Coronary artery (tissue), 2 donors: ENCODE data around the gene HMGXB3.
"Not testable (repeated sequence)": the region's sequence is repeated elsewhere in the genome, so short reads cannot be mapped to it uniquely, and the experiment has no call there.

Source experiments
- DNase-seq: peaks from one replicate; pipeline ENCODE4 v3.0.0-alpha.2; 2017; ENCODE audit warnings: low spot score
- H3K27ac ChIP-seq, 2 donors: fragments of 200-600 bp; sonication (generic); one replicate each; pipeline ENCODE4 v1.5.1; 2016 to 2019
- H3K4me3 ChIP-seq: fragments of 200-600 bp; sonication (generic); 2 replicates; pipeline ENCODE4 v1.5.1; 2016; ENCODE audit warnings: mild to moderate bottlenecking, moderate library complexity
- CTCF ChIP-seq: fragments of 200-600 bp; sonication (generic); IDR thresholded peaks from one replicate; pipeline ENCODE4 v1.5.1; 2019; ENCODE audit warnings: antibody characterized with exemption

The HMGXB3 gene

GRCh38 chr5:150044712-150045111, 44.2 kb downstream of the HMGXB3 start:
- no peak overlapping the region for H3K27ac ChIP-seq
- DNase-seq, result no peak
- H3K4me3 ChIP-seq, result no peak overlapping the region

GRCh38 chr5:150045549-150045948, 45.0 kb downstream of the HMGXB3 start:
- no peak for TF ChIP-seq CTCF
- Histone ChIP-seq H3K27ac (no peak overlapping the region), H3K4me3 (no peak overlapping the region)
- DNase-seq, result no peak

More at GRCh38 chr5:150044712-150045111, 44.2 kb downstream of the HMGXB3 start:
- no peak for TF ChIP-seq CTCF

GRCh38 chr5:150046031-150046430, 45.5 kb downstream of the HMGXB3 start:
- Histone ChIP-seq H3K4me3 (no peak overlapping the region), H3K27ac (no peak overlapping the region)
- DNase-seq, result no peak
- no peak for TF ChIP-seq CTCF

GRCh38 chr5:150050172-150050811, 49.8 kb downstream of the HMGXB3 start:
- H3K27ac ChIP-seq, H3K4me3 ChIP-seq: not testable (repeated sequence)
- peak; percentile 64 for DNase-seq

GRCh38 chr5:150051657-150052195, 51.2 kb downstream of the HMGXB3 start:
- Histone ChIP-seq H3K27ac (no peak overlapping the region), H3K4me3 (no peak overlapping the region)
- DNase-seq, result peak; percentile 50
- no peak for TF ChIP-seq CTCF

GRCh38 chr5:150052226-150052955, 51.9 kb downstream of the HMGXB3 start:
- TF ChIP-seq CTCF, result no peak
- H3K27ac ChIP-seq, result no peak overlapping the region

GRCh38 chr5:150052956-150053712, 52.6 kb downstream of the HMGXB3 start:
- peak; percentile 64 for DNase-seq
- Histone ChIP-seq H3K4me3 (no peak overlapping the region), H3K27ac (peak overlapping the region in 1 of 2 donors; percentile 21)
- no peak for TF ChIP-seq CTCF

More at GRCh38 chr5:150052226-150052955, 51.9 kb downstream of the HMGXB3 start:
- peak; percentile 65 for DNase-seq
- no peak overlapping the region for H3K4me3 ChIP-seq
